GM19397 (cell line): ENCODE results near the gene UBTFL1.
"Not testable (repeated sequence)": the region's sequence is repeated elsewhere in the genome, so short reads cannot be mapped to it uniquely, and the experiment has no call there.

Source experiments
- ATAC-seq: cut with Tn5 transposase; IDR thresholded peaks from one replicate; pipeline ENCODE4 v1.9.1; 2021; ENCODE audit warnings: mild to moderate bottlenecking, moderate library complexity; ENCODE audit not compliant: unreplicated experiment

UBTFL1 gene

GRCh38 chr11:90085650-90086049 is at the start of gene UBTFL1:
UBTFL1 (plus strand) TSS chr11:90085950; CDS start chr11:90085950, 0 bp downstream.
- not testable (repeated sequence) for ATAC-seq

- ATAC-seq = not testable (repeated sequence)
Observed at GRCh38 chr11:90051591-90052209, 34.0 kb upstream of the UBTFL1 start.

- ATAC-seq = not testable (repeated sequence)
Observed at GRCh38 chr11:90052311-90052710, 33.4 kb upstream of the UBTFL1 start.

- ATAC-seq = not testable (repeated sequence)
Observed at GRCh38 chr11:90053545-90053944, 32.2 kb upstream of the UBTFL1 start.

- not testable (repeated sequence) for ATAC-seq
Observed at GRCh38 chr11:90088731-90089130, 3.0 kb downstream of the UBTFL1 start.

GRCh38 chr11:90095230-90095924 is 9.6 kb downstream of the UBTFL1 start:
- not testable (repeated sequence) for ATAC-seq

- not testable (repeated sequence) for ATAC-seq
Observed at GRCh38 chr11:90098261-90098660, 12.5 kb downstream of the UBTFL1 start.

GRCh38 chr11:90100431-90100830 is 14.7 kb downstream of the UBTFL1 start:
- ATAC-seq = no peak

- no peak for ATAC-seq
Observed at GRCh38 chr11:90113541-90113940, 27.8 kb downstream of the UBTFL1 start.

- ATAC-seq = no peak
Observed at GRCh38 chr11:90120191-90120590, 34.4 kb downstream of the UBTFL1 start.

GRCh38 chr11:90124371-90124770 is 38.6 kb downstream of the UBTFL1 start:
- ATAC-seq = no peak

- no peak for ATAC-seq
Observed at GRCh38 chr11:90124946-90125345, 39.2 kb downstream of the UBTFL1 start.

GRCh38 chr11:90133560-90134477 is 48.1 kb downstream of the UBTFL1 start:
- ATAC-seq = no peak

GRCh38 chr11:90134478-90135003 is 48.8 kb downstream of the UBTFL1 start, which contains the start of gene NAALAD2:
NAALAD2 (plus strand) TSS chr11:90134663; CDS start chr11:90134759, 96 bp downstream.
- peak; percentile 94 for ATAC-seq

GRCh38 chr11:90135016-90135415 is 49.3 kb downstream of the UBTFL1 start:
- ATAC-seq = no peak
